Subcutaneous abdominal adipose tissue (tissue), 5 donors: ENCODE measurements around the gene OR2T34.
"Not testable (repeated sequence)": the region's sequence is repeated elsewhere in the genome, so short reads cannot be mapped to it uniquely, and the experiment has no call there.

Experiments used
- H3K27ac ChIP-seq: one replicate; pipeline ENCODE4 v1.7.0; 2013; ENCODE audit warnings: low read depth, mild to moderate bottlenecking, inconsistent platforms, low read length, moderate library complexity
- H3K27me3 ChIP-seq, 5 donors: one replicate each; pipeline ENCODE4 v1.7.0; 2013; ENCODE audit warnings: low read length in 5 of 5, inconsistent platforms in 1 of 5; ENCODE audit not compliant: control insufficient read depth in 5 of 5, insufficient read depth in 4 of 5
- H3K36me3 ChIP-seq, 5 donors: one replicate each; pipeline ENCODE4 v1.7.0; 2013; ENCODE audit warnings: low read length in 5 of 5; ENCODE audit not compliant: control insufficient read depth in 5 of 5, insufficient read depth in 5 of 5
- H3K4me1 ChIP-seq, 5 donors: one replicate each; pipeline ENCODE4 v1.7.0; 2013; ENCODE audit warnings: low read length in 5 of 5, mild to moderate bottlenecking in 3 of 5, moderate library complexity in 1 of 5; ENCODE audit not compliant: control insufficient read depth in 5 of 5, insufficient read depth in 5 of 5
- H3K4me3 ChIP-seq, 5 donors: one replicate each; pipeline ENCODE4 v1.7.0; 2013; ENCODE audit warnings: low read length in 5 of 5, low read depth in 1 of 5
- H3K9ac ChIP-seq, 5 donors: one replicate each; pipeline ENCODE4 v1.7.0; 2013; ENCODE audit warnings: low read length in 5 of 5, mild to moderate bottlenecking in 4 of 5, moderate library complexity in 3 of 5
- H3K9me3 ChIP-seq, 5 donors: one replicate each; pipeline ENCODE4 v1.7.0; 2013; ENCODE audit warnings: low read length in 5 of 5; ENCODE audit not compliant: control insufficient read depth in 5 of 5
- donor health status: healthy.
- donor health status: healthy.
- donor health status: healthy.
- donor health status: healthy.
- donor health status: healthy.

OR2T34 gene

DNA sequence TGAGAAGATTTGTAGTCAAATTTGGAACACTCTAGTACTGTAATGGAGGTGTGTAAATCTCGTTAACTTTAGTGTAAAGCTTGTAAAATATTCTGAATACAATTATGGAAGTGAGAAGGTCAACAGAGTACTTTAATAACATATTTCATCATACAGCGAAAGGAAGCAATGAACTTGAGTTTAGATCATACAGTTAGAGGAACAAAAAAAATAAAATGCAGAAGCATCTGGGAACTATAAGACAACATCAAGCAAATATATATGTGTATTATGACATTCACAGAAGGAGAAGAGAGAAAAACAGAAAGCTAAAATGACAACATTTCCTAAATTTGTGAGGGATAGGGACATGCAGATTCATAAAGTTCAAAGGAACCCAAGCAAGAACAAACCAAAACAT is 5.5 kb downstream of the OR2T34 start:
- not testable (repeated sequence) for H3K27me3 ChIP-seq, H3K27ac ChIP-seq, H3K9ac ChIP-seq, H3K4me3 ChIP-seq, H3K9me3 ChIP-seq, H3K36me3 ChIP-seq, H3K4me1 ChIP-seq

DNA sequence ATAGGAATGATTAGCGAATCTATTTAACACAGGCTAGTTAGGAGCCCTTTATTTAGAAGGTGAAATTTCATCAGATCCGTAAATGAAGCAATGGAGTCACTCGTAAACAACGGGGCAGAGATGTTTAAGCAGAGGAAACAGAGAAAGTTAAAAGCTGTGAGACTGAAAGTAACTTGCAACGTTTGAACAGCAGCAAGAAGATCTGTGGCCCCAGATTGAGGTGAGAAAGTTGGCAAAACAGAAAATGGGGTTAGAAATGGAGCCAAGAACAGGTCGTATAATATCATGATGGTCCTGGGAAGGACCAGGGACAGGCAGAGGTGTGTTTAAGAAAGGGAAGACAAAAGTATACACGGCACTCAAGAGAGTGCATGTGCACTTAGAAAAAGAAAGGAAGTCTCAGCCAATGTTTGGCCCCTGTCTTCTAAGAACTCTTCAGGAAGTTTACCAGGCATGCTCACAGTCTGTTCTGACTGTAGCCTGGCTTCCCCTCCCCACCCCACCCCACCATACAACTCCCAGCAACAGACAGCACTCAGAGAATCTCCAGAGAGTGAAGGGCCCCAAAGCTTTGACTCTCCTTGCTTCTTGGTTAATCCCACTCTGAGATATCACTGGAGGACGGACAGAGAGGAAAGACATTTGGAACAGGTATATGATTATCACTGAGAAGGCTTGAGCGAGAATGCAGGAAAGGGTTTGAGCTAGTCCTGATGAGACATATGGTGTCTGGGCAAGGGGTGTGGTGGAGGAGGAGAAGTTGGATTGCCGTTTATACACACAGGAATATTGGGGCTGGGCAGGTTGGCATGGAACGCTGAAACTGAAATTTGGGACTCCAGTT is 8.8 kb downstream of the OR2T34 start:
- H3K27ac ChIP-seq, H3K4me1 ChIP-seq, H3K9ac ChIP-seq, H3K36me3 ChIP-seq, H3K27me3 ChIP-seq, H3K9me3 ChIP-seq, H3K4me3 ChIP-seq: not testable (repeated sequence)

DNA sequence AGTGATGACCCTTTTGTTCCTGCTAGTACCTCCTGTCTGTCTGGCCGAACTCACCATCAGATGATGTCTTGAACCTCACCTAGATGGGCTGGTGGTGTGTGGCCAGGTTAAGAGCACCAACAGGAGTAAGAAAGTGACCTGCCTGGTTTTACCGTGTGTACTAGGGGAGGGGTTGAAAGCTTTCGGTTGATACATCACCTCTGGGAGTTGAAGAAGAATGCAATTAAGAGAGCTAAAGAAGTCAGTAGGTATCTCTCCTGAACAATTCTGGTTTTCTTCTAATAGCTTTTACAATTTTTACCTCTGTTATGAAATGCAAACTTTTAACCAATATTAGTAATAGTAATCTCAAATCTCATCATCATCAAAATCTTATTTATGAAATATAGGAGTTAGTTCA is 11.9 kb downstream of the OR2T34 start, which contains the start of gene OR2T29:
Gene OR2T29, minus strand, starts transcription at position 101 of the 400 bp plus-strand sequence. CDS start 3,281 bp downstream, outside the sequence.
- H3K9me3 ChIP-seq, H3K4me1 ChIP-seq, H3K9ac ChIP-seq: not testable (repeated sequence)

DNA sequence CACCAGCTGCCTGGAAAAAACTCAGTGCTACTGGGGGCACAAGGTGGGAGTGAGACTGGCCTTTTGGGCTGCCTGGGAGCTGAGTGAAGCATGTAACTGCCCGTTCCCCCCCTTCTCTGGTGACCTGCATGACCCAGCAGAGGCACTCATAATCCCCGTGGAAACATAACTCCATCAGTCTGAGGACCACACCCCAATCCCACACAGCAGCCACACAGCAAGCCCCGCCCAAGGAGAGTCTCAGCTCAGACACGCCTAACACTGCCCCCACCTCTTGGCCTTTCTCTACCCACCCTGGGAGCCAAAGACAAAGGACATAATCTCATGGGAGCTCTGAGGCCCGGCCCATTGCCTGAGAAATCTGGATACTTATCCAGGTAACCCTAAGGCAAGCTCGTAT is 23.5 kb downstream of the OR2T34 start:
- H3K9ac ChIP-seq, H3K9me3 ChIP-seq, H3K36me3 ChIP-seq, H3K4me1 ChIP-seq, H3K27ac ChIP-seq, H3K27me3 ChIP-seq, H3K4me3 ChIP-seq: not testable (repeated sequence)

More for the DNA sequence above, 11.9 kb downstream of the OR2T34 start, which contains the start of gene OR2T29:
- H3K36me3 ChIP-seq, H3K4me3 ChIP-seq, H3K27ac ChIP-seq, H3K27me3 ChIP-seq: not testable (repeated sequence)

GRCh38 chr1:248547383-248547782 is 27.2 kb downstream of the OR2T34 start:
- H3K27me3 ChIP-seq, H3K27ac ChIP-seq, H3K4me3 ChIP-seq, H3K9ac ChIP-seq, H3K36me3 ChIP-seq, H3K4me1 ChIP-seq, H3K9me3 ChIP-seq: not testable (repeated sequence)

DNA sequence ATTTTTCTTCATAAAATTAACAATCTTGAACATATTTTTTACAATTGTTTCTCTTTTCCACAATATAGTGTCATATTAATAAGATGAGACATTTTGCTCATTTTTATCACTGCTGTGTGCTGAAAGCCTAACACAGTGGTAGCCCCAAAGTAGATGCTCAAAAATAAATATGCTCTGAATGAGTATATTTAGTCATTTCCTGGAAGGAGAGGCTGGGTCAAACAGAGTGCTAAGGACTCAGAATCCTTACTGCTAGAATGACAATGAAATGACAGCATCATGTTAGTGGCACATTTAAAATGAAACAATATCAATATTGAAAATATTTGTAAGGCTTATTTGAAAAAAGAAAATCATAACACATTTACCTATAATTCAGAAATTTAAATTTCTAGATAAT is 37.1 kb downstream of the OR2T34 start:
- not testable (repeated sequence) for H3K9me3 ChIP-seq, H3K27me3 ChIP-seq, H3K4me3 ChIP-seq, H3K9ac ChIP-seq, H3K27ac ChIP-seq, H3K4me1 ChIP-seq, H3K36me3 ChIP-seq
